HepG2 (cell line): Measurements from ENCODE around the gene ABT1. TPM values are rescaled to one million over a fixed set of nuclear protein-coding genes. Genes with fewer than 3 reads are reported as not detected.

Experiments used
- CAMTA2 ChIP-seq: sonication (generic); formaldehyde crosslinking; IDR thresholded peaks from 2 replicates; pipeline ENCODE4 v1.4.0; 2020; ENCODE audit warnings: mild to moderate bottlenecking, missing genetic modification reagents, borderline replicate concordance
- FIP1L1 ChIP-seq: fragments of 200-400 bp; formaldehyde crosslinking; IDR thresholded peaks from 2 replicates; pipeline ENCODE4 v1.6.1; 2018; ENCODE audit warnings: low read depth, mild to moderate bottlenecking, low read length, moderate library complexity, borderline replicate concordance; ENCODE audit not compliant: insufficient read depth
- KDM4B ChIP-seq: sonication (generic); formaldehyde crosslinking; IDR thresholded peaks from 2 replicates; pipeline ENCODE4 v1.4.0; 2020; ENCODE audit warnings: missing genetic modification reagents
- MAF1 ChIP-seq: sonication (generic); formaldehyde crosslinking; IDR thresholded peaks from 2 replicates; pipeline ENCODE4 v1.5.0; 2020; ENCODE audit warnings: missing genetic modification reagents, borderline replicate concordance
- NCOR1 ChIP-seq: fragments of 200-600 bp; sonication (generic); IDR thresholded peaks from 2 replicates; pipeline ENCODE4 v1.7.0; 2017; ENCODE audit warnings: antibody characterized with exemption, low read length, borderline replicate concordance
- RAD51 ChIP-seq: fragments of 450-650 bp; IDR thresholded peaks from 2 replicates; pipeline ENCODE4 v1.6.1; 2016; ENCODE audit warnings: borderline replicate concordance
- SOX5 ChIP-seq: IDR thresholded peaks from 2 replicates; pipeline ENCODE4 v1.6.1; 2016; ENCODE audit warnings: borderline replicate concordance
- TMF1 ChIP-seq: sonication (generic); formaldehyde crosslinking; IDR thresholded peaks from 2 replicates; pipeline ENCODE4 v1.8.1; 2022; ENCODE audit warnings: low read depth, missing genetic modification reagents
- YEATS2 ChIP-seq: sonication (generic); formaldehyde crosslinking; IDR thresholded peaks from 2 replicates; pipeline ENCODE4 v1.4.0; 2020; ENCODE audit warnings: missing genetic modification reagents, borderline replicate concordance
- ZBTB20 ChIP-seq: sonication (generic); formaldehyde crosslinking; IDR thresholded peaks from 2 replicates; pipeline ENCODE4 v1.8.1; 2023; ENCODE audit warnings: missing genetic modification reagents, low read depth, mild to moderate bottlenecking, borderline replicate concordance
- ZBTB42 ChIP-seq: sonication (generic); formaldehyde crosslinking; IDR thresholded peaks from 2 replicates; pipeline ENCODE4 v1.5.0; 2020; ENCODE audit warnings: mild to moderate bottlenecking, missing genetic modification reagents
- ZNF160 ChIP-seq: sonication (generic); formaldehyde crosslinking; IDR thresholded peaks from 2 replicates; pipeline ENCODE4 v1.8.0; 2022; ENCODE audit warnings: mild to moderate bottlenecking, inconsistent platforms, missing genetic modification reagents
- ZNF253 ChIP-seq: sonication (generic); formaldehyde crosslinking; IDR thresholded peaks from 2 replicates; pipeline ENCODE4 v1.8.0; 2022; ENCODE audit warnings: mild to moderate bottlenecking, missing genetic modification reagents, borderline replicate concordance
- ZNF720 ChIP-seq: sonication (generic); formaldehyde crosslinking; IDR thresholded peaks from 2 replicates; pipeline ENCODE4 v1.4.0; 2020; ENCODE audit warnings: missing genetic modification reagents
- ZSCAN31 ChIP-seq: sonication (generic); formaldehyde crosslinking; IDR thresholded peaks from 2 replicates; pipeline ENCODE4 v1.5.0; 2020; ENCODE audit warnings: low read depth, mild to moderate bottlenecking, missing genetic modification reagents
- ZSCAN9 ChIP-seq: IDR thresholded peaks from 2 replicates; pipeline ENCODE4 v1.6.1; 2016; ENCODE audit warnings: borderline replicate concordance
- polyA plus RNA-seq, 8 experiments: library from polyadenylated mRNA; depleted of rRNA in 3 of 8; stranded (reverse) in 7 of 8; unstranded in 1 of 8; fragments of >200 nt; fragmentation: Illumina TruSeq in 4 of 8; extraction: Trizol in 4 of 8; gene quantifications; 2 replicates each; pipeline versions ENCODE4 v1.2.1 to v1.2.3, GENCODE V29; 2011 to 2016; ENCODE audit warnings: low read depth in 4 of 8, missing spikeins in 1 of 8, mixed read lengths in 1 of 8; ENCODE audit not compliant: insufficient read depth in 1 of 8
- total RNA-seq, 5 experiments: library from RNA; depleted of rRNA; stranded (reverse); fragments of >200 nt; fragmentation: Illumina TruSeq; extraction: Trizol; gene quantifications; 2 replicates each; pipeline ENCODE4 v1.2.3, GENCODE V29; 2016; ENCODE audit warnings: low read depth in 1 of 5
- TF ChIP-seq, protein P1 (sequence below): sonication (generic); formaldehyde crosslinking; IDR thresholded peaks from 2 replicates; pipeline ENCODE4 v1.8.1; 2023; ENCODE audit warnings: mild to moderate bottlenecking, missing genetic modification reagents
- TF ChIP-seq, protein P2 (sequence below): sonication (generic); formaldehyde crosslinking; IDR thresholded peaks from 2 replicates; pipeline ENCODE4 v1.5.0; 2020; ENCODE audit warnings: mild to moderate bottlenecking, missing genetic modification reagents
- TF ChIP-seq, protein P3 (sequence below): IDR thresholded peaks from 2 replicates; pipeline ENCODE4 v1.6.1; 2016; ENCODE audit warnings: missing biosample characterization, missing genetic modification reagents, low read depth
- TF ChIP-seq, protein P4 (sequence below): sonication (generic); formaldehyde crosslinking; IDR thresholded peaks from 2 replicates; pipeline ENCODE4 v1.8.1; 2023; ENCODE audit warnings: mild to moderate bottlenecking, missing genetic modification reagents, borderline replicate concordance

ABT1 gene
- total and polyA plus RNA-seq, 2 of the 13 experiments (the other 11 are each of a cell fraction or from before 2014, with no cell fraction given): 38.4 TPM

DNA sequence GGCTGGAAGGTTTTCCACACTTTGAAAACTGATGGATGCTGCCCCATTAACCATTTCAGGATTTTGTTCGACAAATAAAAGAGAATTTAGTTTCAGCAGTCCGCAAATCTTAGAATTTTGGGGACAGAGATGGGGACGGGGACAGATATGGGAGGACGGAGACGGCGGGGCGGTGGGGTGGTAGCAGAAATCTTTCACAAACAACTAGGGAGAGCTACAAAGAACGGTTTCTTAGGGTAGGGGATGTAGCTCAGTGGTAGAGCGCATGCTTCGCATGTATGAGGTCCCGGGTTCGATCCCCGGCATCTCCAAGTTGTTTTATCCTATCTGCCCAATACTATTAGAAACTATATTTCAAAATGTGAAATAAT is 43.5 kb upstream of the ABT1 start (continued):
- TF ChIP-seq ZNF253 (CRISPR knock-in tag) (no peak), NCOR1 (peak; percentile 69; the same call in 1 of the 2 replicates), ZSCAN31 (CRISPR knock-in tag) (no peak), KDM4B (no peak), ZNF160 (CRISPR knock-in tag) (no peak), TMF1 (CRISPR knock-in tag) (no peak), SOX5 (CRISPR knock-in tag) (peak; percentile 29; the same call in 1 of the 2 replicates), YEATS2 (CRISPR knock-in tag) (no peak), ZBTB42 (CRISPR knock-in tag) (no peak), ZSCAN9 (CRISPR knock-in tag) (no peak), FIP1L1 (no peak), RAD51 (no peak), ZNF720 (CRISPR knock-in tag) (no peak), CAMTA2 (CRISPR knock-in tag) (no peak), MAF1 (CRISPR knock-in tag) (peak; percentile 97; the same call in 1 of the 2 replicates), ZBTB20 (no peak)
- TF ChIP-seq, protein P1, sequence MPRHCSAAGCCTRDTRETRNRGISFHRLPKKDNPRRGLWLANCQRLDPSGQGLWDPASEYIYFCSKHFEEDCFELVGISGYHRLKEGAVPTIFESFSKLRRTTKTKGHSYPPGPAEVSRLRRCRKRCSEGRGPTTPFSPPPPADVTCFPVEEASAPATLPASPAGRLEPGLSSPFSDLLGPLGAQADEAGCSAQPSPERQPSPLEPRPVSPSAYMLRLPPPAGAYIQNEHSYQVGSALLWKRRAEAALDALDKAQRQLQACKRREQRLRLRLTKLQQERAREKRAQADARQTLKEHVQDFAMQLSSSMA (CRISPR knock-in tag): no peak
- TF ChIP-seq, protein P2, sequence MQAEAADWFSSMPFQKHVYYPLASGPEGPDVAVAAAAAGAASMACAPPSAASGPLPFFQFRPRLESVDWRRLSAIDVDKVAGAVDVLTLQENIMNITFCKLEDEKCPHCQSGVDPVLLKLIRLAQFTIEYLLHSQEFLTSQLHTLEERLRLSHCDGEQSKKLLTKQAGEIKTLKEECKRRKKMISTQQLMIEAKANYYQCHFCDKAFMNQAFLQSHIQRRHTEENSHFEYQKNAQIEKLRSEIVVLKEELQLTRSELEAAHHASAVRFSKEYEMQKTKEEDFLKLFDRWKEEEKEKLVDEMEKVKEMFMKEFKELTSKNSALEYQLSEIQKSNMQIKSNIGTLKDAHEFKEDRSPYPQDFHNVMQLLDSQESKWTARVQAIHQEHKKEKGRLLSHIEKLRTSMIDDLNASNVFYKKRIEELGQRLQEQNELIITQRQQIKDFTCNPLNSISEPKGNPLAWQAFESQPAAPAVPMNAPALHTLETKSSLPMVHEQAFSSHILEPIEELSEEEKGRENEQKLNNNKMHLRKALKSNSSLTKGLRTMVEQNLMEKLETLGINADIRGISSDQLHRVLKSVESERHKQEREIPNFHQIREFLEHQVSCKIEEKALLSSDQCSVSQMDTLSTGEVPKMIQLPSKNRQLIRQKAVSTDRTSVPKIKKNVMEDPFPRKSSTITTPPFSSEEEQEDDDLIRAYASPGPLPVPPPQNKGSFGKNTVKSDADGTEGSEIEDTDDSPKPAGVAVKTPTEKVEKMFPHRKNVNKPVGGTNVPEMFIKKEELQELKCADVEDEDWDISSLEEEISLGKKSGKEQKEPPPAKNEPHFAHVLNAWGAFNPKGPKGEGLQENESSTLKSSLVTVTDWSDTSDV: no peak
- TF ChIP-seq, protein P3, sequence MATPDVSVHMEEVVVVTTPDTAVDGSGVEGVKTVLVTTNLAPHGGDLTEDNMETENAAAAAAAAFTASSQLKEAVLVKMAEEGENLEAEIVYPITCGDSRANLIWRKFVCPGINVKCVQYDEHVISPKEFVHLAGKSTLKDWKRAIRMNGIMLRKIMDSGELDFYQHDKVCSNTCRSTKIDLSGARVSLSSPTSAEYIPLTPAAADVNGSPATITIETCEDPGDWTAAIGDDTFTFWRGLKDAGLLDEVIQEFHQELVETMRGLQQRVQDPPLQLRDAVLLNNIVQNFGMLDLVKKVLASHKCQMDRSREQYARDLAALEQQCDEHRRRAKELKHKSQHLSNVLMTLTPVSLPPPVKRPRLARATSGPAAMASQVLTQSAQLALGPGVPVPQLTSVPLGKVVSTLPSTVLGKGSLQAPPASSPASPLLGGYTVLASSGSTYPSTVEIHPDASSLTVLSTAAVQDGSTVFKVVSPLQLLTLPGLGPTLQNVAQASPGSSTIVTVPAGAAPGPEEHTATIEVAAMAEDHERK: no peak
- TF ChIP-seq, protein P4, sequence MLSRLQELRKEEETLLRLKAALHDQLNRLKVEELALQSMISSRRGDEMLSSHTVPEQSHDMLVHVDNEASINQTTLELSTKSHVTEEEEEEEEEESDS (CRISPR knock-in tag): no peak
- TF ChIP-seq, all 625 proteins: peak for 135
